SH-SY5Y (cell line): ENCODE data around the gene POLR2C.

Experiments used
- GATA2 ChIP-seq: IDR thresholded peaks from 2 replicates; pipeline ENCODE4 v1.6.1; 2011; ENCODE audit warnings: mild to moderate bottlenecking, low read depth, low read length
- GATA3 ChIP-seq: IDR thresholded peaks from 2 replicates; pipeline ENCODE4 v1.6.1; 2011; ENCODE audit warnings: low read depth, mild to moderate bottlenecking, low read length, moderate library complexity

GRCh38 chr16:57514371-57514770 lies 51.9 kb downstream of the POLR2C start:
- TF ChIP-seq GATA2 (no peak), GATA3 (no peak)
